ENCODE results near the gene ATG7.
A peak's percentile ranks its signal among the peaks of the same experiment; 100 is the strongest.
"Not testable (repeated sequence)": the region's sequence is repeated elsewhere in the genome, so short reads cannot be mapped to it uniquely, and the experiment has no call there.

The ATG7 gene

GRCh38 chr3:11435440-11436165 is 163.4 kb downstream of the ATG7 start:
- DNase-seq: no peak

GRCh38 chr3:11436775-11437174 is 164.6 kb downstream of the ATG7 start:
- DNase-seq: no peak

GRCh38 chr3:11437506-11437905 is 165.3 kb downstream of the ATG7 start:
- no peak for DNase-seq

- peak; percentile 41 for DNase-seq
Observed at GRCh38 chr3:11438646-11439045, 166.4 kb downstream of the ATG7 start.

- DNase-seq: not testable (repeated sequence)
Observed at GRCh38 chr3:11441346-11441745, 169.1 kb downstream of the ATG7 start.

GRCh38 chr3:11444404-11444803 is 172.2 kb downstream of the ATG7 start:
- no peak for DNase-seq

- DNase-seq: not testable (repeated sequence)
Observed at GRCh38 chr3:11445193-11445592, 173.0 kb downstream of the ATG7 start.

- DNase-seq: peak; percentile 66
Observed at GRCh38 chr3:11445883-11446282, 173.7 kb downstream of the ATG7 start.

- no peak for DNase-seq
Observed at GRCh38 chr3:11447584-11448200, 175.5 kb downstream of the ATG7 start.

GRCh38 chr3:11450015-11450414 is 177.8 kb downstream of the ATG7 start:
- no peak for DNase-seq

- DNase-seq: no peak
Observed at GRCh38 chr3:11452312-11452711, 180.1 kb downstream of the ATG7 start.

- peak; percentile 72 for DNase-seq
Observed at GRCh38 chr3:11452885-11453847, 181.0 kb downstream of the ATG7 start.

GRCh38 chr3:11455956-11456355 is 183.8 kb downstream of the ATG7 start:
- no peak for DNase-seq

- no peak for DNase-seq
Observed at GRCh38 chr3:11457135-11457534, 184.9 kb downstream of the ATG7 start.

GRCh38 chr3:11459186-11459824 is 187.1 kb downstream of the ATG7 start:
- DNase-seq: no peak

GRCh38 chr3:11461226-11461625 is 189.0 kb downstream of the ATG7 start:
- DNase-seq: no peak

- DNase-seq: not testable (repeated sequence)
Observed at GRCh38 chr3:11462673-11463072, 190.5 kb downstream of the ATG7 start.

GRCh38 chr3:11463591-11463990 is 191.4 kb downstream of the ATG7 start:
- DNase-seq: no peak

GRCh38 chr3:11464356-11464755 is 192.2 kb downstream of the ATG7 start:
- DNase-seq: no peak

GRCh38 chr3:11465744-11466616 is 193.8 kb downstream of the ATG7 start:
- peak; percentile 71 for DNase-seq

- no peak for DNase-seq
Observed at GRCh38 chr3:11467875-11468274, 195.7 kb downstream of the ATG7 start.

Data from right hindlimb (tissue), 1 donor.